GM10266 (cell line): ENCODE measurements around the gene NUDT16L1.

Source experiments
- DNase-seq: peaks from one replicate; pipeline ENCODE4 v3.0.0; 2012; ENCODE audit errors: extremely low spot score
- TF ChIP-seq, protein P1 (sequence below): IDR thresholded peaks from 2 replicates; pipeline ENCODE4 v1.5.1; 2012; ENCODE audit warnings: mild to moderate bottlenecking, low read depth; ENCODE audit not compliant: control insufficient read depth, insufficient read depth; ENCODE audit errors: missing control alignments

NUDT16L1 gene

DNA sequence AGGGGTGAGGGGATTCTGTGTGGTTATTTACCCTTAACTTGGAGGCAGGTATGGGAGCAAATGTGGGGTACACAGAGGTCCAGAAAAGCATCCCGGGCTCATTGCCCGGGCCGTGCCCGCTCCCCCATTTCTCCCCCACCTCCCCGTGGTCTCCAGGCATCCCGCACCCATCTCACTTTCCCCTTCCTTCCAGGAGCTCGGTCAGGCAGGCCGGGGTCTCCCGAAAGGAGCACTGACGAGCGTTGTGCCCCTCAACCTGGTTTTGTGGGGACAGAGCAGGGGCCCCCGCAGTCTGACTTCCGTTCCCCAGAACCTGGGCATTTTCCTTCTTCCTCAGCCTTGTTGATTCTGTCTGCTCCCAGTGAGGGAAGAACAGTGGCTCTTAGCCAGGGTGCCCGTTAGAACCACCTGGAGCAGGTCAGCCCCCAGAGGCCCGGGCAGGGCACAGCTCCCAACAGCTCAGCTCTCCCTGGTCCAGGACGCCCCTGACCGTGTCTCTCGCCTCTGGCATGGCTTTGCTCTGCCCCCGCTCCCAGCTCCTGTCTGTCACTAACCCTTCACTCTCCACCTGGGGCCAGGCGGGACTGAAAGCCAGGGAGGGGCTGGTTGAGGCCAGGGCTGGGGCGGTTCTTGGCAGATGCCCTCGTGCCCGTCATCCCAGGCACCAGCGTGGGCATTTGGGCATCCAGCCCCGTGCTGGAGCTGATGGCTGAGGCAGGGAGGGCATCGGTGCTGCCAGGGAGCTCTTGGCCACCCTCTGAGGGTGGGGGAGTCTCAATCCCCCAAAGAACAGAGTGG, 12.5 kb upstream of the NUDT16L1 start:
- TF ChIP-seq, protein P1, sequence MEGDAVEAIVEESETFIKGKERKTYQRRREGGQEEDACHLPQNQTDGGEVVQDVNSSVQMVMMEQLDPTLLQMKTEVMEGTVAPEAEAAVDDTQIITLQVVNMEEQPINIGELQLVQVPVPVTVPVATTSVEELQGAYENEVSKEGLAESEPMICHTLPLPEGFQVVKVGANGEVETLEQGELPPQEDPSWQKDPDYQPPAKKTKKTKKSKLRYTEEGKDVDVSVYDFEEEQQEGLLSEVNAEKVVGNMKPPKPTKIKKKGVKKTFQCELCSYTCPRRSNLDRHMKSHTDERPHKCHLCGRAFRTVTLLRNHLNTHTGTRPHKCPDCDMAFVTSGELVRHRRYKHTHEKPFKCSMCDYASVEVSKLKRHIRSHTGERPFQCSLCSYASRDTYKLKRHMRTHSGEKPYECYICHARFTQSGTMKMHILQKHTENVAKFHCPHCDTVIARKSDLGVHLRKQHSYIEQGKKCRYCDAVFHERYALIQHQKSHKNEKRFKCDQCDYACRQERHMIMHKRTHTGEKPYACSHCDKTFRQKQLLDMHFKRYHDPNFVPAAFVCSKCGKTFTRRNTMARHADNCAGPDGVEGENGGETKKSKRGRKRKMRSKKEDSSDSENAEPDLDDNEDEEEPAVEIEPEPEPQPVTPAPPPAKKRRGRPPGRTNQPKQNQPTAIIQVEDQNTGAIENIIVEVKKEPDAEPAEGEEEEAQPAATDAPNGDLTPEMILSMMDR = no peak
- DNase-seq = no peak

DNA sequence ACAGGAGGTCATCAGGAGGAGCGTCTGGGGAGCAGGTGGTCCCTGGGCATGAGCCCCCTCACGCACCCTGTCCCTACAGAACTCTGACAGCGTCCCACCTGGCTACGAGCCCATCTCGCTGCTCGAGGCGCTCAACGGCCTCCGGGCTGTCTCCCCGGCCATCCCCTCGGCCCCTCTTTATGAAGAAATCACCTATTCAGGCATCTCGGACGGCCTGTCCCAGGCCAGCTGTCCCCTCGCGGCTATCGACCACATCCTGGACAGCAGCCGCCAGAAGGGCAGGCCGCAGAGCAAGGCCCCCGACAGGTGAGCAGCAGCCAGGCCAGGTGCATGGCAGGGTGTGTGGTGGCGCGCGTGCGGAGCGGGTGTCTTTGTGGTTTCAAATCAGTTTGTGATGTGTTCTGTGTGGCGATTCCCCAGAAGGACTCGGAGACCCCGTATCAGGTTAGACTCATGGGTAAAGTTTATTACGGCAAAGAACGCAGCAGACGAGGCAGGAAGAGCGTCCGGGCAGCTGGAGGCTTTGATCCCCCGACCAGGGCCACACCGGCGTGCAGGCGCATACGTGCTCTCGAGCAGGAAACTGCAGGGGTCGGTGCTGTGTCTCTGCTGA, 11.8 kb upstream of the NUDT16L1 start:
- no peak for DNase-seq
- TF ChIP-seq, protein P1 = no peak

DNA sequence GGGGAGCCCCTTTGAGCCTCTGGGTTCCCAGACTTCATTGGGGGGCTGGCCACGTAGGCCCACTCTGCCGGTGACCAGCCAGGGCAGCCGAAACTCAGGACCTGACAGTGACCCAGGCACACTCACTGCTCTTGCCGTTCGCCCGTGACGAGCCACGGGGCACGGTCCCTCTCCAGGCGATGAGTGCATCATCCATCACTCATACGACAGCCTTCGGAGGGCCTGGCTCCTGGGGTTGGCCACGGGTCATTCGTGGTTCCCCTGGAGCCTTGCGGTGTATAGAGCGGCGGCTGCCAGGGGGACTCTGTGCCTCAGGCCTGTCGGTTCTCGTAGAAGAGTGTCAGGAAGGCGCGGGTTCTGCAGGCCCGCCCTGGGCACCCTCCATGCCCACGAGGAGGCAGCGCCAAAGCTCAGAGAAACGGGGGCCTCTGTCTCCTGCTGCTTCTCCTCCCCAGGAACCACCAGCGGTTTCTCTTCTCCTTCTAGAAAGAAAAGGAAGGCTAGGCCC, 11.2 kb upstream of the NUDT16L1 start:
- DNase-seq = no peak
- TF ChIP-seq, protein P1 = no peak

DNA sequence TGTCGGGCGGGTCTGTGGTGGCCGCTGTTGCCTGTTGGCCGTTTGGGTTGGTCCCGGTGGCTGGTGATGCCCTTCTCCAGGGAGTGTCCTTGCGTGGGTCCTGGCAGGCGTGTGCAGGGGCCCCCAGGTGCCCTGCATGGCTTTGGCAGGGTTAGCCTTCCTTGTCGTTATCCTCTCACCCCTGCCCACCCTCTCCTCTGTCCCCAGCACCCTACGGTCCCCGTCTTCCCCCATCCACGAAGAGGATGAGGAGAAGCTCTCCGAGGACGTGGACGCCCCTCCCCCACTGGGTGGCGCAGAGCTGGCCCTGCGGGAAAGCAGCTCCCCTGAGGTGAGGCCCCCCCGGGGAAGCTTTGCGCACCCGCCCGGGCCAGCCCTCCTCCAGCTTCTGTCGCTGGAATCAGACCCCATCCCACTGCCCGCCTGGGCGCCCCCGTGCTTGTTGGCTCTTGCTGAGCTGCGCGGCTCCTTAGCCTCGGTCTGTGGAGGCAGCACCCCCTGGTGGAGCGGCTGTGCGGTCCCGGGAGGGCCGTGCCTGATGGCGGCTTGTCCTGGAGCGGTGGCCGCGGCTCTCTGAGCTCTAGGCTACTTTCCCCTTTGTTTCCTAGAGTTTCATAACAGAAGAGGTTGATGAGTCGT, 10.6 kb upstream of the NUDT16L1 start:
- TF ChIP-seq, protein P1 = no peak
- DNase-seq = no peak

DNA sequence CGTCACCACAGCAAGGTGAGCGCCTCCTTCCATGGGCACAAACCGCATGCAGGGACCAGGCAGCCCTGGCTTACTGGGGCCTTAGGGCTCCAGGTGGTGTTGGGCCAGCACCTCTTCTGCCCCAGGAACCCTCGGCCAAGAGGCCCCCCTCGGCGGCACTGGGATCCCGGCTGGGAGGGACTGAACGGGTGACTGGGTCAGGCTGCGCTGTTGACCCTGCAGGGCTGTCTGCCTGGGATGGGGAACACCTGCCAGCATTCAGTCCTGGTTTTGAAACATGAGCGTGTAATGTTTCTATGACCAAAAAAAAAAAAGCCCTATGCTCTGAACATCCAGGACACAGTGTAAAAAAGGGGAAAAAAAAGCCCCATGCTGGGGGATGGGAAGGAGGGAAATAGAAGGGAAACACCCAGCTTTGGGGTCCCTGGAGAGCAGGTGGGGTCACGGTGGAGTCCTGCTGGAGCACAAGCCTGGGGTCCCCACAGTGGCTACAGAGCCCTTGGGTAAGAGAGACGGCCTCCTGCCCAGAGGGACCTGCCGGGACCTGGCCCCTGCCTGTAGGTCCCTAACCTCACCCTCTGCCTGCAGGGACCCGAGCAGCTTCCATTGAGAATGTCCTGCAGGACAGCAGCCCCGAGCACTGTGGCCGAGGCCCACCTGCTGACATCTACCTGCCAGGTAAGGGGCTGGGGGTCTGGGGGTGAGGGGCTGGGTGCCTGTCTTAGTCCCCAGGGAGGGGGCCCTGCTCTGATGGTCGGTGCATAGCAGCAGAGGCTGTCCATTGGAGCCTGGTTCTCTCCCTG, 9.9 kb upstream of the NUDT16L1 start:
- DNase-seq = no peak
- TF ChIP-seq, protein P1 = no peak

DNA sequence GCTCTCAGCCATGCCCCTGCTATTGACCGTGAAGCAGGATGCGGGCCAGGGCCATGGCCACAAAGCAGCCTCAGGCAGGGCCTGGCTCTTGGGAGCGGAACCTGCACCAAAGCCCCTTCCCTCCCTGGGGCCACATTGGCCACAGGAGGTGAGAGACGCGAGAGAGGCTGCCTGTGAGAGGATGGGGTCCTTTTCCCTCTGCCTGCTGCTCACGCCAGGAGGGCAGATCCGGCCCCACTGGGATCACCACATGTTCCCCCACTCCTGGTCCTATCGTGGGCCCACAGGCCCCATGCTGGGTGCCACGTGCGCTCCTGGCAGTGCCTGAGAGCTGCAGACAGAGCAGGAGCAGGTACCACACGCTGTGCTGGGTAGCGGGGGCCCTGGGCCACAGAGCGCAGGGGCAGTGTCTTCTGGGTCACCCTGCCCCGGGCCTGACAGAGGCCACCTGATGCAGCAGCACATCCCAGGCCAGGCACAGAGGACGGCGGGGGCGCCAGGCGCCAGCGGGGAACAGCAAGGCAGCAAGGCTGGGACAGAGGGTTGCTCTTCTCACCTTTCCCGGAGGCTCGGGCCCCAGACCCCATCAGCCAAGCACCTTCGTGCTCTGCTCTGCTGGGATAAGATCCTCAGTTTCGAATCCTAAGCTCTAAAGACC, 9.2 kb upstream of the NUDT16L1 start:
- DNase-seq = no peak
- TF ChIP-seq, protein P1 = no peak
